T47D (cell line): ENCODE results near the gene MAP3K5.

Experiments used
- DNase-seq, 2 experiments: peaks; one replicate each; pipeline versions ENCODE4 v3.0.0 to v3.0.0-alpha.2; 2011 to 2012; ENCODE audit warnings: low read depth in 1 of 2, low spot score in 1 of 2
- JUND ChIP-seq: IDR thresholded peaks from 2 replicates; pipeline ENCODE4 v1.6.1; 2012; ENCODE audit warnings: low read depth
- in situ Hi-C: cut with HindIII; loops from 2 replicates; pipeline ENCODE4 v1.10.0; 2016; ENCODE audit warnings: low sequenced_read_pairs, low pct_unique_long_range_greater_than_20kb

The MAP3K5 gene

DNA sequence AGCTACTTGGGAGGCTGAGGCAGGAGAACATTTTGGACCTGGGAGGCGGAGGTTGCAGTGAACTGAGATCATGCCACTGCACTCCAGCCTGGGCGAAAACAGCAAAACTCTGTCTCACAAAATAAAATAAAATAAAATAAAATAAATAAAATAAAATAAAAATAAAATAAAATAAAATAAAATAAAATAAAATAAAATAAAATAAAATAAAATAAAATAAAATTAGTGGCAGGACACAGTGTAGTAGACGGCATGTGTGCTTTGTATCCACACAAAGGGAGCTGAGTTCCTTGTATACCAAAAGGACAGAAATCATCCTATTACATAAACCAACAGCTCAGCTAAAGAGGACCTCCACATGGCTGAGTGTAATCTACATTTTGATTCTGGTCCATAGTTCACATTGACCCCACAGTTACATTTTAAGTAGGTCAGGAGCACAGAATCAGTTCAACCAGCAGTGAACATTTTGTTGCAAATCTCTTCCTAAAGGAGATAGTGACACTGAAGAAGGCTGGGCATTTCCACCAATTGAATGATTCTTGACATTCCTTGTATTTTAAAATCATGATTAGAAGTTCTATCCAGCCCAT, 150.3 kb downstream of the MAP3K5 start:
- TF ChIP-seq JUND: no peak
- DNase-seq: no peak
- in situ Hi-C loops: no loop called here

DNA sequence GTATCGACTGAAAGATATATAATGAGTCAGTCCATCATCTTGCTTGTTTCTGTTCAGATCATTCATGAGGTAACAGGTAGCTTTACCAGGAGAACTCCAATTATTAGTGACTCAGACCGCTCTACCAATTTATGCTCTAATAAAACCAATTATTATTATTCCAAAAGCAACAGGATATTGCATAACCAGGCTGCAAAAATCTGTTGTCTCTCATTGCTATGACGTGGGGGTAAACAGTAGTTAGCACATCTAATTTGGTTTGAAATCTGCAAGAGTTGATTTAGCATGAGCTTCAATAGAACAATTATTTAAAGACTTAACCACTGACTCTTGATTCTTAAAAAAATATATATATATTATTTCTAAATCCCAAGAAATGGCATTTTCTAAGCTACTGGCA, 151.1 kb downstream of the MAP3K5 start:
- DNase-seq: no peak
- TF ChIP-seq JUND: no peak
- in situ Hi-C loops: no loop called here

DNA sequence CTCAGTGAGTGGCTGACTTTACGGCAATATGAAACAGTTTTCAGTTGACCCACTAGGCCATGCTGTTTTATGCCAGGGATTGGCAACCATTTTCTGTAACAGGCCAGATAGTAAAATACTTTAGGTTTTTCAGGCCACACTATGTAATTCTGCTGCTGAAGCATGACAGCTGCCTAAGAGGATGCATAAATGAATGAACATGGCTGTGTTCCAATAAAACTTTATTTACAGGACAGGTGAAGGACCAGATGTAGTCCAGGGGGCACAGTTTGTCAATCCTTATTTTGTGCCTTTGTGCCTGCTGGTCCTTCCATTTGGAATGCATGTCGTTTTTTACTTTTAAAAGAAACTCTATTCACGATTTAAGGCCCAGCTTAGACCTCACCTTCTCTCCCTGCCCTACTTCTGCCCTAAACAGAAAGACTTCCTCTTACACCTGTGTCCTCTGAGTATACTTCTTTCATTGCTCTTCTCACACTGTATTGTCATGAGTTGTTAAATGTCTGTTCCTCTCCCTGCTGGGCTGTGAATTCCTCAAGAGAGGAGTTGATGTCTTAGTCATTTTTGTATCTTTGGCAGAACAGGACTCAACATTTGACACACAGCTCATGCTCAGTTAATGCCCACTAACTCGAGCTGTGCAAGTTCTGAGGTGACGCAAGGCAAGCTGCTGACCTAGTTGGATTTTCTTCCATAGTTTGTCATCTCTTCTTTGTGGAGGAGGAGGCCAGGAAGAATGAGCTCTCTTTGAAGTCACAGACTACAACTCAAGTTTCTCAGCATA, 152.0 kb downstream of the MAP3K5 start:
- no peak for DNase-seq
- in situ Hi-C loops: no loop called here
- no peak for TF ChIP-seq JUND

DNA sequence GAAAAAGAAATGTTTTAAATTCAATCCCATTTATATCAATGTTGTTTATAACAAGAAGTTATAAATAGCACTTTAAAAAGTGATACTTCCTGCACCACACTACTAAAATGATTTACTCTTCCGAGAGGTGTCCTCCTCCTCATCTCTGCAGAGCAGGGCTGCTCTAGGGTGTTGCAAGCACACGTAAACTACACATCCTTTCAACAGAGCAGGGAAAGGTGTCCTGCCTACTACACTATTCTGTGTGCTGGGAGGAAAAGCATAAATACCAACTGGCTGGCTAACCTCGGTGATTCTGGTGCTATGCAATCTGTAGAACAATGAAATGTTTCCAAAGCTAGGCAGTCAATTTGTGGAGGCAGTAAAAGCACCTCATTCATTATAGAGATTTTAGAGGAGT, 152.6 kb downstream of the MAP3K5 start:
- TF ChIP-seq JUND: no peak
- in situ Hi-C loops: no loop called here
- DNase-seq: no peak

DNA sequence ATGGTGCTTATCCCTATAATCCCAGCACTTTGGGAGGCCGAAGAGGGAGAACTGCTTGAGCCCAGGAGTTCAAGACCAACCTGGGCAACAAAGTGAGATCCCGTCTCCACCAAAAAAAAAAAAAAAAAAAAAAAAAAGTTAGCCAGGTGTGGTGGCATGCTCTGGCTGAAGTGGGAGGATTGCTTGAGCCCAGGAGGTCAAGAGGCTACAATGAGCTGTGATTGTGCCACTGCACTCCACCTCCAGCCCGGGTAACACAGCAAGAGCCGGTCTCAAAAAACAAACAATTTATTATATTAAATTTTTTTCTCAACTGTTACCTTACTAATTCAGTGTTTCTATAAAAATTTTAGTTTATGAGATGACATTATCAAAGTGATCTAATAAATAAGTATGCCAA, 156.7 kb downstream of the MAP3K5 start:
- no peak for TF ChIP-seq JUND
- in situ Hi-C loops: no loop called here

DNA sequence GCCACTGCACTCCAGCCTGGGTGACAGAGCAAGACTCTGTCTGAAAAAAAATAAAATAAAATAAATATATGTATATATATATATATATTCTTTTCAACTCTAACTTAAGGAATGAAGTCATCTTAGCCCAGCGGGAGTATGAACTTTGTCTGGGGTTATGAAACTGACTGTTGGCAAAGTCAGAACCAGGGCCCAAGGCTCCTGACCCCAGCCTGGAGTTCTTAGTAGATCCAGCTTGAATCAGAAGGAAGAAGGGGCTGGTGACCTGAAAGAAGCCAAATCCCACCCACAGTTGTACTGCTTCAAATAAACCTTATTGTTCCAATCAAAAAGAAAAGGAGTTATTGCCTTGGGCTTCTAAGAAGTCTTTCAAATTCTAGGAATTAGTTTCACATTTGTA, 158.9 kb downstream of the MAP3K5 start:
- TF ChIP-seq JUND: no peak
- in situ Hi-C loops: no loop called here
- no peak for DNase-seq

More for the DNA sequence above, 156.7 kb downstream of the MAP3K5 start:
- no peak for DNase-seq

DNA sequence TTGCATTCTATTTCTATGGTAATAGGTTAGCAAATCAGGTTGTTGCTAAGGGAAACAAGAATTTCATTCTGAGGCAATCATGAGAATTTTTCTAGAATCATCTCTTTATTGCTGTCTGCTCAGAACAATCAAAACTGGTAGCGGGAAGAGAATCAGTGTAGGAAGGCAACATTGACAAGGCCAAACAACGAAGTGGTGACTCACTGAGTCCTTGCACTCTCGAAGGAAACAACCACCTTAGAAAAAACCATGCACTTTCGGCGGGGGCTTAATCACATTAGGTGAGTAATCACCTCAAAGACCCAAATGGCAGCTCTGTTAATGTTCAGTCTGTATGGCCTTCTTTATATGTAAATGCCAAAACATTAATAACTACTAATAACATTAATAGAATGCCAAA, 163.3 kb downstream of the MAP3K5 start:
- no peak for TF ChIP-seq JUND
- in situ Hi-C loops: no loop called here
- DNase-seq: no peak

DNA sequence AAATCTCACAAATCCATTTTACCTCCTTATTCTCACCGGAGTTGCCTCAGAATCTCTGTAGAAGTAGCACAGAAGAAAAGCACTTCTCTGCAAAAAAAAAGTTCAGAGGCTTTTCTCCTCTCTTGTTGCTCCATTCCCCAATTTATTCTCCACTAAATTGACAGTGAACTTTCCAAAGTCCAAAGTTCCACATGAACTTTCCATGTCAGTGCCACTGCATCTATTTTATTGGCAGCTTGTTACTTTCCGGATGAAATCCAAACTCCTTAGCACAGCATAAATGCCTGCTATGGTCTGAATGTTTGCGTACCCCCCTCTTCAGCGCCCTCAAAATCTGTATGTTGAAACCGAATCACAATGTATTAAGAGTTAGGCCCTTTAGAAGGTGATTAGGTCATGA, 165.1 kb downstream of the MAP3K5 start:
- DNase-seq: no peak
- no peak for TF ChIP-seq JUND
- in situ Hi-C loops: no loop called here

DNA sequence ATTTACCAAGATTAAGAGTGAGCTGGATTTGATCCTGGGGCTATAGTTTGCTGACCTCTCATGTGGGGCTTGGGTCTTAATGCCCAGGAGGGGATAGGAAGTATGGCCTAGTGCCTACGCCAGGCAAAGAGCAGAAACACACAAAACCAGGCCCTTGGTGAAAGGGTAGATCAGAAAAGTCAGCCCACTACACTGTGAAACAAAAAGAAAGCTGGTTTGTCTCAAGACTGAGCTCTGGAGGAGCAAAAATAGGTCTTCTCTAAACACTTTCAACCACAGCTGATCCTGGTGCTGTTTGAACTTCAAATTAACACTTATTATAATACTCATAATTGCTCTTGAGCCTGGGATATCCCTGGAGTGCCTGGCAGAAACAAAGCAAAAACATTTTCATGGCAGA, 167.0 kb downstream of the MAP3K5 start:
- in situ Hi-C loops: no loop called here
- DNase-seq: no peak
- no peak for TF ChIP-seq JUND

DNA sequence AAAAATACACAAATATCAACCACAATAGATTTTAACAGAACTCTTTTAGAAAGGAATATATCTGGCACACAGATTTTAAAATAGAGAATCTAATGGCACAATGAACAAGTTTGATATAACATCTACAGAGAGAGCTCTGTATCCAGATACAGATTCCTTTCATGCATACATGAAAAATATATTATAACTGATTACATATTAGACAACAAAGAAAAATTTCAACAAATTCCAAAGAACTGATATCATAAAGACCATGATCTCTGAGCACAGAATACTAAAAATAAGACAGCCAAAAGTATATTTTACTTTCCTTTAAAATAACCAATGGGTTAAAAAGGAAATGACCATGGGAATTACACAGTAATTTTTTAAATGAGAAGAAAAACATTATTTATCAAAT, 167.9 kb downstream of the MAP3K5 start:
- no peak for TF ChIP-seq JUND
- DNase-seq: no peak
- in situ Hi-C loops: no loop called here

DNA sequence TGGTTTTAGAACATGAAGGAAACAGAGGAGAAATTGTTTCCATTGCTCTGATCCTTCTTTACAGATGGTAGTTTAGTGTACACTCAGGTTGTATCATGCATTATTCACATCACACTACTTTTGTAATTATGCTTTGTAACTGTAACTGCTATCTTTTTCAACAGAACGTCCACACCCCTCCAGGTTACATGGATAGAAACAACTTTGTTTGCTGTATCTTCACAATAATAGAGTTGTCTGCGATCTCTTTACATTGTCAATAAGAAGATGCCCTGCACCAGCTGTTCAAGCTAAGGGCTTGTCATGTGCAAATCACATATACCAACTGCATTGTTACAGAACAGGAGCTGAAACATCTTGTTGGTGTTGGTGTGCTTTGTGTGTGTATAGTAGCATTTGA, 174.2 kb downstream of the MAP3K5 start:
- DNase-seq: no peak
- TF ChIP-seq JUND: no peak
- in situ Hi-C loops: no loop called here

DNA sequence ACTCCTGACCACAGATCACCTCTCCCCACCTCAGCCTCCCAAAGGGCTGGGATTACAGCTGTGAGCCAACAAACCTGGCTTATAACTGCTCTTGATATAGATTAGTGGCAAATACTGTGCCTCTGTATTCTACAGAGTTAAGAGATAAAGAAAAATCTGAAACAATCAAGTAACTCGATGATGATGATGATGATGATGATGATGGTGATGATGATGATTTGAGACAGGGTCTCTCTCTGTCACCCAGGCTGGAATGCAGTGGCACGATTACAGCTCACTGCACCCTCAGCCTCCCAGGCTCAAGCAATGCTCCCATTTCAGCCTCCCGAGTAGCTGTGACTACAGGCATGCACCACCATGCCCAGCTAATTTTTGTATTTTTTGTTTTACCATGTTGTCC, 175.8 kb downstream of the MAP3K5 start:
- no peak for TF ChIP-seq JUND
- DNase-seq: no peak
- in situ Hi-C loops: no loop called here

DNA sequence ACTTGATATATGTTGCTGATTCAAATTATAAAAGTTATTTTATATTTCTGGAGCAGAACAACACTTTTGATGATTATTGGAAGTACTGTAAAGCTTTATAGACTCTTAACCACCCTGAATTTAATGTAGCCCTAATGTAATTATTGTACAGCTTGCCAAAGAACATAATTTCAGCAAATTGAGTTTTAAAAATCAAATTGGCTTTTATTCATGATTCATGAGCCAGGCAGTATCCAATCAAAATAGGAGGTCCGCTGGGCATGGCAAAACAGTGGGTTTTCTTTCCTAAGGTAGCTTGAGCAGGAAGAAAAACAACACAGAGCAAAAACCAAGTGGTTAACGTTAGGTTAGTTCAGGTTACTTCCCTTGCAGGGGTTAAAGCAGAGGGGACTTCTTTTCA, 177.3 kb downstream of the MAP3K5 start:
- in situ Hi-C loops: no loop called here
- no peak for DNase-seq
- no peak for TF ChIP-seq JUND

DNA sequence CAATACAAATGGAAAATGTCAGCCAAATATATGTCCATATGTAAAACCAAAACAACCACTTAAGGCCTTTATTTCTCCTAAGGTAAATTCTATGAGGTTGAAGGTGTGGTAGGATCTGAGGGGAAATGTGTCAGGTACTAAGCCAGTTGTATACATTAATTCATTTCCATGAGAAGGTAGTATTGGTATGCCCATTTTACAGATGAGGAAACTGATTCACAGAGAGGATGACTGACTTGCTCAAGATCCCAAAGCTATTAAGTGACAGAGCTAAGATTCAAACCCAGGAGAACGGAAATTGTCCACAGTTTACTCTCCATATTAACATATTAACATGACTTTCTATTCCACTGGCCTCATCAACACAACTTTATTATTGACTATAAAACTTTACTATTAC, 177.9 kb downstream of the MAP3K5 start:
- no peak for TF ChIP-seq JUND
- in situ Hi-C loops: no loop called here
- no peak for DNase-seq
